Spleen (tissue), 7 donors: ENCODE results near the gene MICAL2.

Source experiments
- POLR2A ChIP-seq, 3 donors: fragments of 450-650 bp; IDR thresholded peaks; one replicate each; pipeline ENCODE4 v1.5.1; 2017; ENCODE audit warnings: antibody characterized with exemption in 3 of 3, mild to moderate bottlenecking in 1 of 3
- TF ChIP-seq, protein P1 (sequence below), 11 experiments: fragments of 200-600 bp in 7 of 11; fragments of 450-650 bp in 4 of 11; sonication (generic) in 4 of 11; IDR thresholded peaks in 8 of 11; conservative IDR thresholded peaks in 3 of 11; 1 replicate in 7 of 11; 2 replicates in 4 of 11; pipeline versions ENCODE4 v1.4.0 to v1.8.0; 2016 to 2021; ENCODE audit warnings: antibody characterized with exemption in 11 of 11, inconsistent platforms in 4 of 11, mild to moderate bottlenecking in 1 of 11
- donor health status: DM: no; HTN: no; CAD: no; lungs with moderate emphysema.
- donor health status: DM: no; HTN: no; CAD: no.
- donor health status: DM: no; HTN: no; CAD: no.

DNA sequence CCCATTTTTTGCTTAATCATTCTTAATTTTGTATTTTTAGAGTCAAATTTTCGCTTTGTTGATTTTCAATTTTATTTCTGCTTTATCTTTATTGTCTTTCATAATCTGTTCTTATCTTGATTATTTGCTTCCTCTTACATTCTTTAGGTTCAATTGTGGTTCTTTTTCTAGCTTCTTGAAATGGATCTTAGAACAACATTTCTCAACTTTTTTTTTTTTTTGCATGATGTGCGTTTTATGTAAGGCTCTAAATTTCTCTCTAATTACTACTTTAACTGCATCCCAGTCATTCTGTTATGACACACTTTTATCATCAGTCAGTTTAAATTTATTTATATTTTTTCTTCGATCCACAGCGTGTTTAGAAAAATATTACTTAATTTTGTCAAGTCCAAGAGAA lies 201.7 kb downstream of the MICAL2 start:
- TF ChIP-seq, protein P1, sequence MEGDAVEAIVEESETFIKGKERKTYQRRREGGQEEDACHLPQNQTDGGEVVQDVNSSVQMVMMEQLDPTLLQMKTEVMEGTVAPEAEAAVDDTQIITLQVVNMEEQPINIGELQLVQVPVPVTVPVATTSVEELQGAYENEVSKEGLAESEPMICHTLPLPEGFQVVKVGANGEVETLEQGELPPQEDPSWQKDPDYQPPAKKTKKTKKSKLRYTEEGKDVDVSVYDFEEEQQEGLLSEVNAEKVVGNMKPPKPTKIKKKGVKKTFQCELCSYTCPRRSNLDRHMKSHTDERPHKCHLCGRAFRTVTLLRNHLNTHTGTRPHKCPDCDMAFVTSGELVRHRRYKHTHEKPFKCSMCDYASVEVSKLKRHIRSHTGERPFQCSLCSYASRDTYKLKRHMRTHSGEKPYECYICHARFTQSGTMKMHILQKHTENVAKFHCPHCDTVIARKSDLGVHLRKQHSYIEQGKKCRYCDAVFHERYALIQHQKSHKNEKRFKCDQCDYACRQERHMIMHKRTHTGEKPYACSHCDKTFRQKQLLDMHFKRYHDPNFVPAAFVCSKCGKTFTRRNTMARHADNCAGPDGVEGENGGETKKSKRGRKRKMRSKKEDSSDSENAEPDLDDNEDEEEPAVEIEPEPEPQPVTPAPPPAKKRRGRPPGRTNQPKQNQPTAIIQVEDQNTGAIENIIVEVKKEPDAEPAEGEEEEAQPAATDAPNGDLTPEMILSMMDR (IDR thresholded peaks at IDR 0.05 in 8 of 11, conservative IDR thresholded peaks at IDR 0.05 in 3 of 11): no peak
- TF ChIP-seq POLR2A (IDR thresholded peaks at IDR 0.05): no peak
